ENCODE data around the gene JAZF1. TPM values are rescaled to one million over a fixed set of nuclear protein-coding genes. Genes with fewer than 3 reads are reported as not detected.
"Not testable (repeated sequence)": the region's sequence is repeated elsewhere in the genome, so short reads cannot be mapped to it uniquely, and the experiment has no call there.

The JAZF1 gene
- total RNA-seq, 1 experiment from 2014 or later = 9.1 TPM

DNA sequence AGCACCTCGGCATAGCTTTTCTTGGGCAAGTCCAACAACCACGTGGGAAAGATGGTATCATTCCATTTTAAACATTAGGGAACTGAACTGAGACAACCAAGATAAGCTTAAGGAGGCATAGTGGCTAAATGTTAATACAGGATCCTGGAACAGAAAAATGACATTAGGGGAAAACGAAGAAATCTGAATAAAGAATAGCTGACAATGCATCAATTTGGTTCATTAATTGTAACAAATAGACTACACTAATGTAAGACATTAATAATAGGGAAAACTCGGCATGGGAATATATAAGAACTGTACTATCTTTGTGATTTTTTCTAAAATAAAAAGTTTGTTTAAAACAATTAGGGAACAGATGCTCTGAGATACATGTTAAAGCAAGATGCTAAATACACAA lies 165.4 kb downstream of the JAZF1 start:
- Histone ChIP-seq H3K27me3 (ENCODE audit: insufficient read depth, low read length) (no peaks in the 10 kb centered on the region), H4K20me1 (ENCODE audit: control insufficient read depth, insufficient read depth, insufficient read length) (no peaks in the 10 kb centered on the region), H3K4me2 (ENCODE audit: insufficient read depth, insufficient read length, low read length) (no peak overlapping the region), H3K4ac (ENCODE audit: low read depth, low read length) (no peak overlapping the region), H3K79me1 (ENCODE audit: insufficient read depth, low read depth, low read length, poor library complexity, severe bottlenecking) (no peaks in the 10 kb centered on the region), H3K27ac (ENCODE audit: insufficient read length, low read depth, low read length) (no peak overlapping the region), H2AFZ (ENCODE audit: low read length) (no peak overlapping the region), H3T11ph (ENCODE audit: low read length) (no peak overlapping the region), H2BK120ac (ENCODE audit: low read depth, low read length, poor library complexity, severe bottlenecking) (no peak overlapping the region), H3K79me2 (ENCODE audit: insufficient read depth, low read length) (no peaks in the 10 kb centered on the region), H4K8ac (replicated peaks; ENCODE audit: insufficient read length, low read depth, low read length) (no peak overlapping the region), H3K56ac (ENCODE audit: insufficient read length, low read depth, low read length) (no peak overlapping the region), H3K9me3 (ENCODE audit: control insufficient read depth, low read depth, low read length) (peaks cover 10% of the 10 kb centered on the region), H2BK12ac (ENCODE audit: insufficient read length, low read depth, low read length) (no peak overlapping the region), H2AK5ac (ENCODE audit: insufficient read length, low read length) (no peak overlapping the region), H4K5ac (ENCODE audit: insufficient read length, low read depth, low read length) (no peak overlapping the region), H3K14ac (ENCODE audit: insufficient read depth, low read length) (no peak overlapping the region), H3K23me2 (ENCODE audit: insufficient read length, low read depth, low read length, poor library complexity, severe bottlenecking) (no peaks in the 10 kb centered on the region), H4K91ac (ENCODE audit: insufficient read length, low read depth, low read length) (no peak overlapping the region), H3K4me1 (ENCODE audit: insufficient read depth, low read length) (no peaks in the 10 kb centered on the region), H3K9ac (ENCODE audit: extremely low read depth, insufficient read length, low read length) (no peak overlapping the region), H2BK20ac (ENCODE audit: low read depth, low read length, poor library complexity, severe bottlenecking) (no peak overlapping the region), H2BK15ac (ENCODE audit: low read depth, low read length) (no peak overlapping the region), H3K18ac (ENCODE audit: insufficient read length, low read depth, low read length) (no peak overlapping the region), H3K23ac (ENCODE audit: insufficient read length, low read depth, low read length) (no peak overlapping the region), H2BK5ac (ENCODE audit: insufficient read length, low read length) (no peak overlapping the region)
- no CpG with 5 or more reads among the region's 4 CpGs for WGBS (ENCODE audit: extremely low coverage, insufficient read length, low lambda C conversion rate)
- TF ChIP-seq, protein P1, sequence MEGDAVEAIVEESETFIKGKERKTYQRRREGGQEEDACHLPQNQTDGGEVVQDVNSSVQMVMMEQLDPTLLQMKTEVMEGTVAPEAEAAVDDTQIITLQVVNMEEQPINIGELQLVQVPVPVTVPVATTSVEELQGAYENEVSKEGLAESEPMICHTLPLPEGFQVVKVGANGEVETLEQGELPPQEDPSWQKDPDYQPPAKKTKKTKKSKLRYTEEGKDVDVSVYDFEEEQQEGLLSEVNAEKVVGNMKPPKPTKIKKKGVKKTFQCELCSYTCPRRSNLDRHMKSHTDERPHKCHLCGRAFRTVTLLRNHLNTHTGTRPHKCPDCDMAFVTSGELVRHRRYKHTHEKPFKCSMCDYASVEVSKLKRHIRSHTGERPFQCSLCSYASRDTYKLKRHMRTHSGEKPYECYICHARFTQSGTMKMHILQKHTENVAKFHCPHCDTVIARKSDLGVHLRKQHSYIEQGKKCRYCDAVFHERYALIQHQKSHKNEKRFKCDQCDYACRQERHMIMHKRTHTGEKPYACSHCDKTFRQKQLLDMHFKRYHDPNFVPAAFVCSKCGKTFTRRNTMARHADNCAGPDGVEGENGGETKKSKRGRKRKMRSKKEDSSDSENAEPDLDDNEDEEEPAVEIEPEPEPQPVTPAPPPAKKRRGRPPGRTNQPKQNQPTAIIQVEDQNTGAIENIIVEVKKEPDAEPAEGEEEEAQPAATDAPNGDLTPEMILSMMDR (conservative IDR thresholded peaks at IDR 0.05) = no peak
- Mint-ChIP-seq H3K27me3 (ENCODE audit: low read depth) (0 out of 2 replicates have a peak, but pooled peaks cover 3% of the 10 kb centered on the region), H3K36me3 (ENCODE audit: insufficient read depth in 1 of 3, low read depth in 3 of 3) (peaks cover 9 to 14% (median 11%) of the 10 kb centered on the region in 3 experiments), H3K4me3 (no peak overlapping the region), H3K27ac (no peak overlapping the region), H3K9me3 (peaks cover 7 to 10% of the 10 kb centered on the region in 2 experiments), H3K4me1 (peaks cover 7 to 12% of the 10 kb centered on the region in 2 experiments)
- DNase-seq = no peak

DNA sequence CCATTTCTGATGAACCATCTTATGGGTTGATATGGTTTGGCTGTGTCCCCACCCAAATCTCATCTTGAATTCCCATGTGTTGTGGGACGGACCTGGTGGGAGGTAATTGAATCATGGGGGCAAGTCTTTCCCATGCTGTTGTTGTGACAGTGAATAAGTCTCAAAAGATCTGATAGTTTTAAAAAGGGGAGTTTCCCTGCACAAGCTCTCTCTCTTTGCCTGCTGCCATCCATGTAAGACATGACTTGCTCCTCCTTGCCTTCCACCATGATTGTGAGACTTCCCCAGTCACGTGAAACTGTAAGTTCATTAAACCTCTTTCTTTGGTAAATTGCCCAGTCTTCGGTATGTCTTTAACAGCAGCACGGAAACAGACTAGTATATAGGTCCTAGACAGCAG lies 166.3 kb downstream of the JAZF1 start:
- not testable (repeated sequence) for H2BK12ac ChIP-seq (ENCODE audit: insufficient read length, low read depth, low read length); H2AK5ac ChIP-seq (ENCODE audit: insufficient read length, low read length); H3T11ph ChIP-seq (ENCODE audit: low read length); H4K5ac ChIP-seq (ENCODE audit: insufficient read length, low read depth, low read length); H4K8ac ChIP-seq (replicated peaks; ENCODE audit: insufficient read length, low read depth, low read length); H3K79me1 ChIP-seq (ENCODE audit: insufficient read depth, low read depth, low read length, poor library complexity, severe bottlenecking); H3K4me3 Mint-ChIP-seq; H4K91ac ChIP-seq (ENCODE audit: insufficient read length, low read depth, low read length); H3K9me3 Mint-ChIP-seq; H3K79me2 ChIP-seq (ENCODE audit: insufficient read depth, low read length); H3K14ac ChIP-seq (ENCODE audit: insufficient read depth, low read length); H3K18ac ChIP-seq (ENCODE audit: insufficient read length, low read depth, low read length); H3K56ac ChIP-seq (ENCODE audit: insufficient read length, low read depth, low read length); H4K20me1 ChIP-seq (ENCODE audit: control insufficient read depth, insufficient read depth, insufficient read length); H2BK20ac ChIP-seq (ENCODE audit: low read depth, low read length, poor library complexity, severe bottlenecking); H3K27me3 Mint-ChIP-seq (ENCODE audit: low read depth); H3K9ac ChIP-seq (ENCODE audit: extremely low read depth, insufficient read length, low read length); H2BK5ac ChIP-seq (ENCODE audit: insufficient read length, low read length); DNase-seq; H3K4me1 ChIP-seq (ENCODE audit: insufficient read depth, low read length); H2BK15ac ChIP-seq (ENCODE audit: low read depth, low read length); H3K4ac ChIP-seq (ENCODE audit: low read depth, low read length); H3K23ac ChIP-seq (ENCODE audit: insufficient read length, low read depth, low read length); H2AFZ ChIP-seq (ENCODE audit: low read length); H3K27me3 ChIP-seq (ENCODE audit: insufficient read depth, low read length); H3K23me2 ChIP-seq (ENCODE audit: insufficient read length, low read depth, low read length, poor library complexity, severe bottlenecking); H3K27ac Mint-ChIP-seq; H3K4me2 ChIP-seq (ENCODE audit: insufficient read depth, insufficient read length, low read length); H3K27ac ChIP-seq (ENCODE audit: insufficient read length, low read depth, low read length); H2BK120ac ChIP-seq (ENCODE audit: low read depth, low read length, poor library complexity, severe bottlenecking); H3K4me1 Mint-ChIP-seq
- whole genome bisulfite sequencing (ENCODE audit: extremely low coverage, insufficient read length, low lambda C conversion rate) = no CpG with 5 or more reads among the region's 4 CpGs
- H3K9me3 ChIP-seq (ENCODE audit: control insufficient read depth, low read depth, low read length) = peaks cover 10% of the 10 kb centered on the region
- H3K36me3 Mint-ChIP-seq (ENCODE audit: insufficient read depth in 1 of 3, low read depth in 3 of 3) = peaks cover 9 to 14% (median 11%) of the 10 kb centered on the region in 3 experiments
